ENCODE results near the gene GLIS1.

GRCh38 chr1:53704804-53705445 lies 34.0 kb downstream of the GLIS1 start:
- TF ChIP-seq CTCF (IDR thresholded peaks at IDR 0.05) (no peak), POLR2A (IDR thresholded peaks at IDR 0.05) (no peak)

Data from lower leg skin (tissue), 3 donors.